ENCODE data around the gene GSPT1.

GRCh38 chr16:11824362-11824761 lies 91.4 kb downstream of the GSPT1 start:
- TF ChIP-seq CTCF (IDR thresholded peaks at IDR 0.05; ENCODE audit: low read depth, low read length), result no peak
- TF ChIP-seq POLR2A (IDR thresholded peaks at IDR 0.05; ENCODE audit: extremely low read depth, insufficient read length), result no peak
